Peyer's patch (tissue), 4 donors: Measurements from ENCODE around the gene IGFN1.

ENCODE experiments used
- CTCF ChIP-seq, 6 experiments: fragments of 450-650 bp in 4 of 6; fragments of 200-600 bp in 2 of 6; sonication (generic) in 1 of 6; IDR thresholded peaks; one replicate each; pipeline ENCODE4 v1.5.1; 2017 to 2019; ENCODE audit warnings: antibody characterized with exemption in 6 of 6, mild to moderate bottlenecking in 3 of 6, moderate library complexity in 1 of 6
- POLR2A ChIP-seq, 2 donors: fragments of 450-650 bp; IDR thresholded peaks; one replicate each; pipeline ENCODE4 v1.5.1; 2017; ENCODE audit warnings: antibody characterized with exemption in 2 of 2, mild to moderate bottlenecking in 2 of 2, moderate library complexity in 2 of 2

GRCh38 chr1:201266276-201266675 lies 75.7 kb downstream of the IGFN1 start:
- TF ChIP-seq POLR2A (IDR thresholded peaks at IDR 0.05) (no peak), CTCF (IDR thresholded peaks at IDR 0.05) (no peak)
